ENCODE results near the gene ZFAND4. TPM values are rescaled to one million over a fixed set of nuclear protein-coding genes. Genes with fewer than 3 reads are reported as not detected.

Gene ZFAND4
- total and polyA plus RNA-seq, 10 of the 15 experiments (the other 5 are each of a cell fraction or from before 2014, with no cell fraction given) = 4.7 to 20.8 (median 12.8) TPM

DNA sequence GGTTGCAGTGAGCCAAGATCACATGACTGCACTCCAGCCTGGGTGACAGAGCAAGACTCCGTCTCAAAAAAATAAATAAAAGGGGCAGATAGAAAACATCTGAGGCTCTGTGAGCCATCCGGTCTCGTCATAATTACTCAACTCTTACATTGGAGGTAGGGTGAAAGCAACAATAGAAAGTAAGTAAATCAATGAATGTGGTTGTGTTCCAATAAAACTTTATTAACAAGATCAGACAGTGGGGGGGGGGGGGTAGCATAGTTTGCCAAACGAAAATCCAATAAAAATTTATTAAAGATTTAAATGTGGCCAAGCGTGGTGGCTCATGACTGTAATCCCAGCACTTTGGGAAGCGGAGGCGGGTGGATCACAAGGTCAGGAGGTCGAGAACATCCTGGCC lies 2.8 kb upstream of the ZFAND4 start:
- intact Hi-C loops (cut with micrococcal nuclease; ENCODE audit: unreplicated experiment) = no loop called here
- WGBS (ENCODE audit: insufficient coverage, insufficient replicate concordance, low lambda C conversion rate, missing lambda C conversion rate) = 75% methylated on average over 8 of the region's 8 CpGs

More for the DNA sequence above, 2.8 kb upstream of the ZFAND4 start:
- no peaks in the 10 kb centered on the region for H3K36me3 ChIP-seq (ENCODE audit: control insufficient read depth in 2 of 2, insufficient read depth in 2 of 2, low read length in 1 of 2)
- ChIA-PET SMC1A (ENCODE audit: uncharacterized antibody, unreplicated experiment) (interaction anchor here (1.5 to 1.7 kb wide), 2 partner anchors 8 to 12 kb away, joined by 3 to 5 read pairs; no protein-coding TSS in a partner anchor), RAD21 (ENCODE audit: unreplicated experiment) (no interaction called here), POLR2A (no interaction called here), CTCF (interaction anchor here (1.3 kb wide), 1 partner anchor 210 kb away, joined by 3 read pairs; no protein-coding TSS in a partner anchor)
- TF ChIP-seq MEF2A (IDR thresholded peaks at IDR 0.05; ENCODE audit: insufficient read depth, low read depth, low read length) = no peak
- TF ChIP-seq RB1 (IDR thresholded peaks at IDR 0.05; ENCODE audit: borderline replicate concordance) = no peak
- TF ChIP-seq, protein P1, sequence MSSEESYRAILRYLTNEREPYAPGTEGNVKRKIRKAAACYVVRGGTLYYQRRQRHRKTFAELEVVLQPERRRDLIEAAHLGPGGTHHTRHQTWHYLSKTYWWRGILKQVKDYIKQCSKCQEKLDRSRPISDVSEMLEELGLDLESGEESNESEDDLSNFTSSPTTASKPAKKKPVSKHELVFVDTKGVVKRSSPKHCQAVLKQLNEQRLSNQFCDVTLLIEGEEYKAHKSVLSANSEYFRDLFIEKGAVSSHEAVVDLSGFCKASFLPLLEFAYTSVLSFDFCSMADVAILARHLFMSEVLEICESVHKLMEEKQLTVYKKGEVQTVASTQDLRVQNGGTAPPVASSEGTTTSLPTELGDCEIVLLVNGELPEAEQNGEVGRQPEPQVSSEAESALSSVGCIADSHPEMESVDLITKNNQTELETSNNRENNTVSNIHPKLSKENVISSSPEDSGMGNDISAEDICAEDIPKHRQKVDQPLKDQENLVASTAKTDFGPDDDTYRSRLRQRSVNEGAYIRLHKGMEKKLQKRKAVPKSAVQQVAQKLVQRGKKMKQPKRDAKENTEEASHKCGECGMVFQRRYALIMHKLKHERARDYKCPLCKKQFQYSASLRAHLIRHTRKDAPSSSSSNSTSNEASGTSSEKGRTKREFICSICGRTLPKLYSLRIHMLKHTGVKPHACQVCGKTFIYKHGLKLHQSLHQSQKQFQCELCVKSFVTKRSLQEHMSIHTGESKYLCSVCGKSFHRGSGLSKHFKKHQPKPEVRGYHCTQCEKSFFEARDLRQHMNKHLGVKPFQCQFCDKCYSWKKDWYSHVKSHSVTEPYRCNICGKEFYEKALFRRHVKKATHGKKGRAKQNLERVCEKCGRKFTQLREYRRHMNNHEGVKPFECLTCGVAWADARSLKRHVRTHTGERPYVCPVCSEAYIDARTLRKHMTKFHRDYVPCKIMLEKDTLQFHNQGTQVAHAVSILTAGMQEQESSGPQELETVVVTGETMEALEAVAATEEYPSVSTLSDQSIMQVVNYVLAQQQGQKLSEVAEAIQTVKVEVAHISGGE (CRISPR knock-in tag; IDR thresholded peaks at IDR 0.05) = no peak
- no peak for TF ChIP-seq RAD21 (IDR thresholded peaks at IDR 0.05; ENCODE audit: insufficient read depth, low read depth, low read length)
- TF ChIP-seq NR2C2 (IDR thresholded peaks at IDR 0.05; ENCODE audit: borderline replicate concordance, control insufficient read depth, insufficient read length, low read depth) = no peak
- TF ChIP-seq, protein P2, sequence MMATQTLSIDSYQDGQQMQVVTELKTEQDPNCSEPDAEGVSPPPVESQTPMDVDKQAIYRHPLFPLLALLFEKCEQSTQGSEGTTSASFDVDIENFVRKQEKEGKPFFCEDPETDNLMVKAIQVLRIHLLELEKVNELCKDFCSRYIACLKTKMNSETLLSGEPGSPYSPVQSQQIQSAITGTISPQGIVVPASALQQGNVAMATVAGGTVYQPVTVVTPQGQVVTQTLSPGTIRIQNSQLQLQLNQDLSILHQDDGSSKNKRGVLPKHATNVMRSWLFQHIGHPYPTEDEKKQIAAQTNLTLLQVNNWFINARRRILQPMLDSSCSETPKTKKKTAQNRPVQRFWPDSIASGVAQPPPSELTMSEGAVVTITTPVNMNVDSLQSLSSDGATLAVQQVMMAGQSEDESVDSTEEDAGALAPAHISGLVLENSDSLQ (IDR thresholded peaks at IDR 0.05) = no peak
- TF ChIP-seq, protein P3, sequence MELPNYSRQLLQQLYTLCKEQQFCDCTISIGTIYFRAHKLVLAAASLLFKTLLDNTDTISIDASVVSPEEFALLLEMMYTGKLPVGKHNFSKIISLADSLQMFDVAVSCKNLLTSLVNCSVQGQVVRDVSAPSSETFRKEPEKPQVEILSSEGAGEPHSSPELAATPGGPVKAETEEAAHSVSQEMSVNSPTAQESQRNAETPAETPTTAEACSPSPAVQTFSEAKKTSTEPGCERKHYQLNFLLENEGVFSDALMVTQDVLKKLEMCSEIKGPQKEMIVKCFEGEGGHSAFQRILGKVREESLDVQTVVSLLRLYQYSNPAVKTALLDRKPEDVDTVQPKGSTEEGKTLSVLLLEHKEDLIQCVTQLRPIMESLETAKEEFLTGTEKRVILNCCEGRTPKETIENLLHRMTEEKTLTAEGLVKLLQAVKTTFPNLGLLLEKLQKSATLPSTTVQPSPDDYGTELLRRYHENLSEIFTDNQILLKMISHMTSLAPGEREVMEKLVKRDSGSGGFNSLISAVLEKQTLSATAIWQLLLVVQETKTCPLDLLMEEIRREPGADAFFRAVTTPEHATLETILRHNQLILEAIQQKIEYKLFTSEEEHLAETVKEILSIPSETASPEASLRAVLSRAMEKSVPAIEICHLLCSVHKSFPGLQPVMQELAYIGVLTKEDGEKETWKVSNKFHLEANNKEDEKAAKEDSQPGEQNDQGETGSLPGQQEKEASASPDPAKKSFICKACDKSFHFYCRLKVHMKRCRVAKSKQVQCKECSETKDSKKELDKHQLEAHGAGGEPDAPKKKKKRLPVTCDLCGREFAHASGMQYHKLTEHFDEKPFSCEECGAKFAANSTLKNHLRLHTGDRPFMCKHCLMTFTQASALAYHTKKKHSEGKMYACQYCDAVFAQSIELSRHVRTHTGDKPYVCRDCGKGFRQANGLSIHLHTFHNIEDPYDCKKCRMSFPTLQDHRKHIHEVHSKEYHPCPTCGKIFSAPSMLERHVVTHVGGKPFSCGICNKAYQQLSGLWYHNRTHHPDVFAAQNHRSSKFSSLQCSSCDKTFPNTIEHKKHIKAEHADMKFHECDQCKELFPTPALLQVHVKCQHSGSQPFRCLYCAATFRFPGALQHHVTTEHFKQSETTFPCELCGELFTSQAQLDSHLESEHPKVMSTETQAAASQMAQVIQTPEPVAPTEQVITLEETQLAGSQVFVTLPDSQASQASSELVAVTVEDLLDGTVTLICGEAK (IDR thresholded peaks at IDR 0.05; ENCODE audit: borderline replicate concordance) = peak; percentile 84
- no peaks in the 10 kb centered on the region for H4K20me1 ChIP-seq (ENCODE audit: control insufficient read depth, insufficient read depth)
- H3K9me3 ChIP-seq (replicated peaks; ENCODE audit: control insufficient read depth, insufficient read depth, low read length) = peaks cover 3% of the 10 kb centered on the region; the same call in 1 of the 3 replicates
- no peak overlapping the region for H3K27ac ChIP-seq (ENCODE audit: control insufficient read depth, insufficient read depth)
- H3K4me3 ChIP-seq = no peak overlapping the region
- peaks cover 7% of the 10 kb centered on the region for H3K79me2 ChIP-seq (ENCODE audit: control insufficient read depth, insufficient read depth, low read length)
- H2AFZ ChIP-seq (ENCODE audit: control insufficient read depth, low read depth, low read length) = no peak overlapping the region
- no peak overlapping the region for H3K9ac ChIP-seq (ENCODE audit: control insufficient read depth, insufficient read depth, low read length)
- FAIRE-seq (no peak), ATAC-seq (no peak), DNase-seq (ENCODE audit: low read depth, low spot score) (no peak)
- no peak overlapping the region for H3K4me2 ChIP-seq (ENCODE audit: control insufficient read depth, insufficient read depth)
- H3K27me3 ChIP-seq (replicated peaks in 1 of 2; ENCODE audit: control insufficient read depth in 2 of 2, insufficient read depth in 2 of 2, low read length in 1 of 2) = no peaks in the 10 kb centered on the region
- BruUV-seq (replicated peaks) = no TSS peak
- in situ Hi-C loops (cut with MboI) = no loop called here
- H3K4me1 ChIP-seq (ENCODE audit: control insufficient read depth, insufficient read depth, low read length) = peaks cover 7% of the 10 kb centered on the region
